Esophagus muscularis mucosa (tissue), 4 donors: ENCODE data around the gene POFUT2. TPM values are rescaled to one million over a fixed set of nuclear protein-coding genes. Genes with fewer than 3 reads are reported as not detected.
"Not testable (repeated sequence)": the region's sequence is repeated elsewhere in the genome, so short reads cannot be mapped to it uniquely, and the experiment has no call there.

Source experiments
- DNase-seq: peaks from one replicate; pipeline ENCODE4 v3.0.0-alpha.2; 2017; ENCODE audit errors: extremely low spot score
- H3K27ac ChIP-seq, 4 donors: fragments of 200-600 bp; sonication (generic); replicated peaks in 1 of 4; 1 replicate in 3 of 4; 2 replicates in 1 of 4; pipeline ENCODE4 v1.5.1; 2016 to 2019; ENCODE audit warnings: mild to moderate bottlenecking in 1 of 4
- H3K27me3 ChIP-seq, 4 donors: fragments of 200-600 bp; sonication (generic); one replicate each; pipeline versions ENCODE4 v1.5.1 to v1.6.0; 2016 to 2019
- H3K36me3 ChIP-seq, 4 donors: fragments of 200-600 bp; sonication (generic); one replicate each; pipeline ENCODE4 v1.5.1; 2016 to 2019
- H3K4me1 ChIP-seq, 4 donors: fragments of 200-600 bp; sonication (generic); one replicate each; pipeline ENCODE4 v1.5.1; 2016 to 2019
- H3K4me3 ChIP-seq, 4 donors: fragments of 200-600 bp; sonication (generic); 1 replicate in 2 of 4; 2 replicates in 2 of 4; pipeline ENCODE4 v1.5.1; 2016 to 2019; ENCODE audit warnings: mild to moderate bottlenecking in 4 of 4, moderate library complexity in 1 of 4
- H3K9me3 ChIP-seq, 4 donors: fragments of 200-600 bp; sonication (generic); 1 replicate in 3 of 4; 2 replicates in 1 of 4; pipeline ENCODE4 v1.5.1; 2016 to 2019
- CTCF ChIP-seq, 3 experiments: fragments of 200-600 bp in 2 of 3; fragments of 450-650 bp in 1 of 3; sonication (generic) in 2 of 3; IDR thresholded peaks; one replicate each; pipeline ENCODE4 v1.5.1; 2017 to 2019; ENCODE audit warnings: antibody characterized with exemption in 3 of 3, mild to moderate bottlenecking in 2 of 3, moderate library complexity in 1 of 3
- EP300 ChIP-seq: sonication (generic); formaldehyde crosslinking; IDR thresholded peaks from one replicate; pipeline ENCODE4 v1.6.1; 2017; ENCODE audit warnings: antibody characterized with exemption
- POLR2A ChIP-seq: fragments of 450-650 bp; IDR thresholded peaks from one replicate; pipeline ENCODE4 v1.6.1; 2017; ENCODE audit warnings: antibody characterized with exemption, moderate library complexity, mild to moderate bottlenecking, low read depth
- POLR2AphosphoS5 ChIP-seq, 2 donors: sonication (generic); formaldehyde crosslinking; IDR thresholded peaks; one replicate each; pipeline ENCODE4 v1.6.1; 2017; ENCODE audit warnings: antibody characterized with exemption in 2 of 2
- WGBS: methylation state at CpG from one replicate; pipeline ENCODE4 v1.1.5; 2018; 5-methylcytosine and 5-hydroxymethylcytosine counted together
- intact Hi-C: fragments of 100-400 bp; cut with DNase I; formaldehyde crosslinking; loops from one replicate; pipeline ENCODE4 v1.15.1; 2023
- total RNA-seq, 4 donors: library from RNA; depleted of rRNA; stranded (reverse); fragments of >200 nt; gene quantifications; one replicate each; pipeline versions ENCODE4 v1.1.0 to v1.2.1, GENCODE V29; 2016

The POFUT2 gene
- total RNA-seq, 4 donors from 2014 or later, result 15.8 to 21.6 (median 18.7) TPM

GRCh38 chr21:45318146-45318555, 30.5 kb upstream of the POFUT2 start:
- Histone ChIP-seq H3K9me3 (no peaks in the 10 kb centered on the region), H3K27me3 (no peaks in the 10 kb centered on the region), H3K27ac (peak overlapping the region; percentile 80 to 84 (median 83)), H3K4me1 (peaks cover 48 to 67% (median 62%) of the 10 kb centered on the region in 4 donors), H3K36me3 (no peaks in the 10 kb centered on the region), H3K4me3 (no peak overlapping the region)
- TF ChIP-seq EP300 (no peak), POLR2AphosphoS5 (IDR thresholded peaks at IDR 0.05) (no peak), CTCF (IDR thresholded peaks at IDR 0.05) (no peak), POLR2A (no peak)
- intact Hi-C loops, result no loop called here
- no peak for DNase-seq
- WGBS, result 85% methylated on average over 5 of the region's 7 CpGs

- no peaks in the 10 kb centered on the region for H3K9me3 ChIP-seq
- TF ChIP-seq POLR2AphosphoS5 (IDR thresholded peaks at IDR 0.05) (peak; percentile 10 to 34), CTCF (IDR thresholded peaks at IDR 0.05) (no peak)
- intact Hi-C loops, result no loop called here
- DNase-seq, result no peak
- H3K27ac ChIP-seq, result peak overlapping the region; percentile 80 to 84 (median 83)
- H3K36me3 ChIP-seq, result no peaks in the 10 kb centered on the region
- H3K27me3 ChIP-seq, result no peaks in the 10 kb centered on the region
- WGBS, result 69% methylated on average over 14 of the region's 17 CpGs
- H3K4me1 ChIP-seq, result peaks cover 46 to 61% (median 56%) of the 10 kb centered on the region in 4 donors
- no peak overlapping the region for H3K4me3 ChIP-seq
Measured at GRCh38 chr21:45317398-45318145, 29.9 kb upstream of the POFUT2 start.

- Histone ChIP-seq H3K9me3 (no peaks in the 10 kb centered on the region), H3K27me3 (no peaks in the 10 kb centered on the region), H3K4me1 (peaks cover 42 to 55% (median 50%) of the 10 kb centered on the region in 4 donors), H3K4me3 (no peak overlapping the region), H3K36me3 (no peaks in the 10 kb centered on the region), H3K27ac (peak overlapping the region; percentile 80 to 84 (median 83))
- intact Hi-C loops, result no loop called here
- TF ChIP-seq POLR2AphosphoS5 (IDR thresholded peaks at IDR 0.05) (no peak), POLR2A (no peak), EP300 (no peak), CTCF (IDR thresholded peaks at IDR 0.05) (no peak)
- WGBS, result 88% methylated on average over 13 of the region's 16 CpGs
- no peak for DNase-seq
Measured at GRCh38 chr21:45316871-45317397, 29.2 kb upstream of the POFUT2 start.

- WGBS, result 51% methylated on average over 7 of the region's 7 CpGs
- DNase-seq, H3K9me3 ChIP-seq, intact Hi-C loops, H3K4me3 ChIP-seq, H3K27me3 ChIP-seq, H3K36me3 ChIP-seq: not testable (repeated sequence)
- Histone ChIP-seq H3K27ac (peak overlapping the region in 1 of 4 donors; percentile 80), H3K4me1 (peaks cover 41 to 44% (median 43%) of the 10 kb centered on the region in 4 donors)
Measured at GRCh38 chr21:45315676-45316470, 28.2 kb upstream of the POFUT2 start.

GRCh38 chr21:45313682-45314081, 26.0 kb upstream of the POFUT2 start:
- no peaks in the 10 kb centered on the region for H3K36me3 ChIP-seq
- whole genome bisulfite sequencing, result 79% methylated on average over 3 of the region's 3 CpGs
- TF ChIP-seq EP300 (no peak), CTCF (IDR thresholded peaks at IDR 0.05) (no peak), POLR2A (no peak), POLR2AphosphoS5 (IDR thresholded peaks at IDR 0.05) (no peak)
- intact Hi-C loops, result no loop called here
- no peaks in the 10 kb centered on the region for H3K27me3 ChIP-seq
- H3K27ac ChIP-seq, result no peak overlapping the region
- H3K4me1 ChIP-seq, result peaks cover 34 to 40% (median 40%) of the 10 kb centered on the region in 4 donors
- DNase-seq, result no peak
- H3K4me3 ChIP-seq, result no peak overlapping the region
- H3K9me3 ChIP-seq, result no peaks in the 10 kb centered on the region
